GM06990 (cell line): ENCODE measurements around the gene NTPCR.

Experiments used
- DNase-seq: peaks from one replicate; pipeline ENCODE4 v3.0.0-alpha.2; 2011; ENCODE audit not compliant: insufficient read length; ENCODE audit errors: extremely low read depth
- H3K27me3 ChIP-seq: replicated peaks from 2 replicates; pipeline ENCODE4 v1.6.0; 2011; ENCODE audit warnings: low read length; ENCODE audit not compliant: control insufficient read depth, insufficient read depth
- H3K36me3 ChIP-seq: 2 replicates; pipeline ENCODE4 v1.5.1; 2011; ENCODE audit warnings: low read length; ENCODE audit not compliant: control insufficient read depth, insufficient read depth
- H3K4me3 ChIP-seq: replicated peaks from 2 replicates; pipeline ENCODE4 v1.5.1; 2011; ENCODE audit warnings: low read depth, mild to moderate bottlenecking, control low read depth, low read length
- CTCF ChIP-seq: IDR thresholded peaks from 2 replicates; pipeline ENCODE4 v1.5.1; 2011; ENCODE audit warnings: low read length, control low read depth, mild to moderate bottlenecking, inconsistent platforms; ENCODE audit not compliant: insufficient read depth, poor library complexity, severe bottlenecking

The NTPCR gene

GRCh38 chr1:233012021-233012420, 61.6 kb downstream of the NTPCR start:
- Histone ChIP-seq H3K27me3 (no peaks in the 10 kb centered on the region), H3K4me3 (no peak overlapping the region), H3K36me3 (no peaks in the 10 kb centered on the region)
- no peak for TF ChIP-seq CTCF
- no peak for DNase-seq

GRCh38 chr1:233015965-233016364, 65.6 kb downstream of the NTPCR start:
- Histone ChIP-seq H3K4me3 (no peak overlapping the region), H3K36me3 (no peaks in the 10 kb centered on the region), H3K27me3 (no peaks in the 10 kb centered on the region)
- TF ChIP-seq CTCF = no peak
- no peak for DNase-seq

GRCh38 chr1:233016798-233017197, 66.4 kb downstream of the NTPCR start:
- H3K36me3 ChIP-seq = no peaks in the 10 kb centered on the region
- no peak overlapping the region for H3K4me3 ChIP-seq
- no peak for DNase-seq
- no peak for TF ChIP-seq CTCF
- no peaks in the 10 kb centered on the region for H3K27me3 ChIP-seq

GRCh38 chr1:233019083-233019482, 68.7 kb downstream of the NTPCR start:
- TF ChIP-seq CTCF = no peak
- H3K27me3 ChIP-seq = no peaks in the 10 kb centered on the region
- no peak overlapping the region for H3K4me3 ChIP-seq
- DNase-seq = no peak
- H3K36me3 ChIP-seq = no peaks in the 10 kb centered on the region

- TF ChIP-seq CTCF = no peak
- H3K27me3 ChIP-seq = no peaks in the 10 kb centered on the region
Measured at GRCh38 chr1:233019778-233020325, 69.4 kb downstream of the NTPCR start.

GRCh38 chr1:233020426-233020825, 70.0 kb downstream of the NTPCR start:
- H3K36me3 ChIP-seq = no peaks in the 10 kb centered on the region
- no peak for DNase-seq
- H3K4me3 ChIP-seq = no peak overlapping the region
- no peak for TF ChIP-seq CTCF
- H3K27me3 ChIP-seq = no peaks in the 10 kb centered on the region

More at GRCh38 chr1:233019778-233020325, 69.4 kb downstream of the NTPCR start:
- no peak for DNase-seq
- no peaks in the 10 kb centered on the region for H3K36me3 ChIP-seq
- no peak overlapping the region for H3K4me3 ChIP-seq
